A549 treated with RU486 at 1 μM for 4 hours (cell line): ENCODE data around the gene PSMB7. TPM values are rescaled to one million over a fixed set of nuclear protein-coding genes. Genes with fewer than 3 reads are reported as not detected.

Experiments
- total RNA-seq: library from RNA; stranded (reverse); fragments of 200-300 nt; extraction: Qiagen RNA extraction; gene quantifications from 5 replicates; pipeline ENCODE4 v1.2.3, GENCODE V29; 2022; ENCODE audit warnings: low read depth

The PSMB7 gene
- 309 to 363 TPM (median 339 TPM) in 5 replicates for total RNA-seq

DNA sequence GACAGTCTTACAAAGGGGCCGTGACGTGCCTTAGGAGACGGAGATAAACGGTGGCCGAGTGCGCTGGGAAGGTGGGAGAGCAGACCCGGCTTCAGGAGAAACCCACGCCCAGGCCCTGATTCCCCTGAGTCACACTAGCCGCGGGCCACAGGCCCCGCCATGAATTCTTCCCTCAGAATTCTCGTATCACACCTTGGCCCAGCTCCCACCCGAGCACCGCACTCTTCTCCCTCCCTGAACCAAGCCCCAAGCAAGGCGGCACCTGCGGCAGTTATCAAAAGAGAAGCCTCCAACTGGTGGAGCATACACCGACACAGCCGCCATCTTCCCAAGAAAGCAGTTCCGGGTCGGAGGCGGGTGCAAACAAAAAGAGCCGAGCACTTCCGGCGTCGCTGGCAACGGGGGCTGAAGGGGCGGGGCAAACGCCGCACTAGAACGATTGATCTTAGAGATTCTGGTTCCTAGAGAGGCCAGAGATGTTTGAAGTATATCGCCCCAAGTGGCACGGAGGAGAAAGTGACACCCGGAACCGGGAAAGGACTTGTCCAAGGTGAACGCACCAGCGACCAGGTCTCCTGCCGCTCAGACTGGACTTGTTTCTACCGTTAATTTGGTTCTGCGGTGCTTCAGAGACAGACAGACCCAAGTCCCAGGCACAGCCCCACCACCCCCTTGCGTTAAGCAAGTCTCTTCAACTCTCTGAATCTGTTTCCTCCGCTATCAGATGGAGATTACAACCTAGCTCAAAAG is at the start of gene PSMB7:
Gene PSMB7 (minus strand): TSS at position 341 of the 750 bp plus-strand sequence. CDS start 17 bp downstream, at position 324.

DNA sequence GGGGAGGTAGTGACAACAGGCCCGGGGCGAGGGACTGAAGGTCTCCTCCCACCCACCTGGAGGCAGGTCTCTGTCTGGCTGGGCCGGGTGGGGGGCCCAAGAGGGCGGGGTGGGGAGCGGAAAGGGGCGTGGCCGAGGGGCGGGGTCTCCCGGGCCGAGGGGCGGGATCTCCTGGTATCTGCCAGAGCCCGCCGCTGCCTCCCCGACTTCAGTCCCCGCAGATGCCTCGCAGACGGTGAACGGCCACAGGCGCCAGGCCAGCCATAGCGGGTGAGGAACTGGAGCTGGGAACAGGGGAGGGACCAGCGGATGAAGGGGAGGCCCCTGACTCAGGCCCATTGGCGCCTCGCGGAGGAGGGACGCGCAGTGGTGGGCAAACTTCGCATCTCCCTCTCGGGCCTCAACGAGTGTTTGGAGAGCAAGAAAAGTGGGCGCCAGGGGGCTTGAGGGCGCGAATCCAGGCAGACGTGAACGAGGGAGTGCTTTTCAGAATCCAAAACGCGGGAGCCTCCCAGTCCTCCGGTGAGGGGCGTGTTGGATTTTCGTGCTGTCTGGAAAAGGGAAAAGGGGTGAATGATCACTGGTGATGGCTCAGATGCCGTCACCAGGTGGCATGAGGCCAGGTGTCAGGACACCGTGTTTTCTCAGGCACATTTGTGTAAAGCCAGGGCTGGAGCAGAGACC is 35.1 kb upstream of the PSMB7 start, which contains the start of gene ADGRD2:
Gene ADGRD2 (plus strand): TSS at position 211 of the 684 bp plus-strand sequence. CDS start 1,216 bp downstream, outside the sequence.

Other genes with a start within 250 kb of the PSMB7 start
- 55.8 to 73.4 TPM (median 62.6 TPM) in 5 replicates for gene NEK6, start 157.5 kb downstream of the PSMB7 start, total RNA-seq
- gene ADGRD2, start 35.0 kb upstream of the PSMB7 start, total RNA-seq: not detected in 5 replicates
- 0.03 to 0.05 TPM in 2 of 5 replicates, not detected in the others for gene NR5A1, start 92.0 kb upstream of the PSMB7 start, total RNA-seq